OCI-LY3 (cell line): ENCODE results near the gene PRR12.

ENCODE experiments used
- H2AFZ ChIP-seq: fragments of 200-600, 300-600 bp; shearing (Covaris generic); 2 replicates; pipeline ENCODE4 v1.6.0; 2014; ENCODE audit warnings: antibody characterized with exemption, low read depth, low read length
- H3K27ac ChIP-seq: fragments of 200-600, 300-600 bp; sonication (generic); 2 replicates; pipeline ENCODE4 v1.5.1; 2014; ENCODE audit warnings: mild to moderate bottlenecking, low read length, moderate library complexity, mixed read lengths
- H3K27me3 ChIP-seq: fragments of 200-600, 300-600 bp; sonication (generic); 2 replicates; pipeline ENCODE4 v1.6.1; 2014; ENCODE audit warnings: low read depth, low read length, mixed read lengths
- H3K36me3 ChIP-seq: fragments of 200-600, 300-600 bp; sonication (generic); replicated peaks from 2 replicates; pipeline ENCODE3; 2014; ENCODE audit warnings: low read depth, low read length, mixed read lengths
- H3K4me1 ChIP-seq: fragments of 300-600, 200-600 bp; sonication (generic); 2 replicates; pipeline ENCODE4 v1.6.1; 2014; ENCODE audit warnings: low read length, mixed read lengths
- H3K4me2 ChIP-seq: fragments of 200-600, 300-600 bp; sonication (generic); 2 replicates; pipeline ENCODE4 v1.6.1; 2014; ENCODE audit warnings: low read length, mixed read lengths
- H3K4me3 ChIP-seq: fragments of 300-600, 200-600 bp; sonication (generic); 2 replicates; pipeline ENCODE4 v1.5.1; 2014; ENCODE audit warnings: antibody characterized with exemption, mild to moderate bottlenecking, low read length, moderate library complexity
- H3K79me2 ChIP-seq: fragments of 300-600, 200-600 bp; shearing (Covaris generic); 2 replicates; pipeline ENCODE4 v1.6.1; 2014; ENCODE audit warnings: mild to moderate bottlenecking, low read length, mixed read lengths
- H3K9ac ChIP-seq: fragments of 300-600, 200-600 bp; shearing (Covaris generic); 2 replicates; pipeline ENCODE4 v1.6.0; 2014; ENCODE audit warnings: mild to moderate bottlenecking, low read length, moderate library complexity
- H3K9me3 ChIP-seq: fragments of 200-600, 300-600 bp; shearing (Covaris generic); 2 replicates; pipeline ENCODE4 v1.6.1; 2014; ENCODE audit warnings: low read length, mixed read lengths; ENCODE audit not compliant: insufficient read depth
- H4K20me1 ChIP-seq: fragments of 200-600, 300-600 bp; sonication (generic); 2 replicates; pipeline ENCODE4 v1.6.1; 2016; ENCODE audit warnings: low read length, mixed read lengths; ENCODE audit not compliant: insufficient read depth
- EZH2phosphoT487 ChIP-seq: fragments of 200-600 bp; shearing (Covaris generic); IDR thresholded peaks from 2 replicates; pipeline ENCODE4 v1.6.1; 2018; ENCODE audit warnings: antibody characterized with exemption, mixed run types, low read depth
- TF ChIP-seq, protein P1 (sequence below): fragments of 200-600, 300-600 bp; sonication (generic); IDR thresholded peaks from 2 replicates; pipeline ENCODE4 v1.5.1; 2014; ENCODE audit warnings: antibody characterized with exemption, low read length, low read depth

Gene PRR12

DNA sequence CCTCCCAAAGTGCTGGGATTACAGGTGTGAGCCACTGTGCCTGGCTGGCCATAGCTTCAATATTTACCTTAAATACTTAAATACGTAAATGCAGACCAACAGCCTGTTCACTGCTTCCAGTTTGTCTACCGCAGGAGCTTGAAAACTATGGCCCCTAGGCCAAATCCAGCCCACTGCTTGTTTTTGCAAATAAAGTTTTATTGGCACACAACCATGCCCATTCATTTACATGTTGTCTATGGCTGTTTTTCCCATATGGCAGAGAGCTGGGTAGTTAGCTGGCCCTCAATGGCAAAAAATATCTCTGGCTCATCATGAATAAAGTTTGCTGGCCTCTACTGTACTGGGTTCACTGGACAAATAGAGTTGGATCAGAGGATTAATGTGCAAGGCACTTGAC is 11.8 kb downstream of the PRR12 start:
- Histone ChIP-seq H3K4me1 (no peaks in the 10 kb centered on the region), H3K27ac (no peak overlapping the region), H3K4me2 (no peak overlapping the region), H3K79me2 (peaks cover 52% of the 10 kb centered on the region), H4K20me1 (peaks cover 27% of the 10 kb centered on the region), H3K9ac (no peak overlapping the region), H2AFZ (no peak overlapping the region), H3K36me3 (peaks cover 53% of the 10 kb centered on the region), H3K4me3 (no peak overlapping the region), H3K9me3 (no peaks in the 10 kb centered on the region), H3K27me3 (no peaks in the 10 kb centered on the region)
- TF ChIP-seq, protein P1, sequence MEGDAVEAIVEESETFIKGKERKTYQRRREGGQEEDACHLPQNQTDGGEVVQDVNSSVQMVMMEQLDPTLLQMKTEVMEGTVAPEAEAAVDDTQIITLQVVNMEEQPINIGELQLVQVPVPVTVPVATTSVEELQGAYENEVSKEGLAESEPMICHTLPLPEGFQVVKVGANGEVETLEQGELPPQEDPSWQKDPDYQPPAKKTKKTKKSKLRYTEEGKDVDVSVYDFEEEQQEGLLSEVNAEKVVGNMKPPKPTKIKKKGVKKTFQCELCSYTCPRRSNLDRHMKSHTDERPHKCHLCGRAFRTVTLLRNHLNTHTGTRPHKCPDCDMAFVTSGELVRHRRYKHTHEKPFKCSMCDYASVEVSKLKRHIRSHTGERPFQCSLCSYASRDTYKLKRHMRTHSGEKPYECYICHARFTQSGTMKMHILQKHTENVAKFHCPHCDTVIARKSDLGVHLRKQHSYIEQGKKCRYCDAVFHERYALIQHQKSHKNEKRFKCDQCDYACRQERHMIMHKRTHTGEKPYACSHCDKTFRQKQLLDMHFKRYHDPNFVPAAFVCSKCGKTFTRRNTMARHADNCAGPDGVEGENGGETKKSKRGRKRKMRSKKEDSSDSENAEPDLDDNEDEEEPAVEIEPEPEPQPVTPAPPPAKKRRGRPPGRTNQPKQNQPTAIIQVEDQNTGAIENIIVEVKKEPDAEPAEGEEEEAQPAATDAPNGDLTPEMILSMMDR = no peak
- TF ChIP-seq EZH2phosphoT487 = no peak

DNA sequence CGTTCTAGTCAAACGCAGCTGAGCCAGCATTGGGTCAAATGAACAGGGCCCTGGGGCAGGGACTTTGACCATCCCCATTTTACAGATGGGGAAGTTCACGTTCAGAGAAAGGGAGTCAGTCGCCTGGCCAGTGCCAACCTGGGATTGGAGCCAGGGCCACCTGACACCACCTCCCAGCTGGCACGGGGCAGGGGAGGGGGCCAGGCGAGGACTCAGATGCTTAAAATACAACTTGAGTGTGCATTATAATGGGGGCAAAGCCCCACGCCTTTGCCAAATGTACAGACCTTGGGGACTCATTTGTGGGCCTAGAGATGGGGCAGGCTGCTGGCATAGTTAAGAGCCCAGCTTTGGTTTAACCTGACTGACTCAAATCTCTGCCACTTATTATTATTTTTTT is 14.6 kb downstream of the PRR12 start:
- H3K27me3 ChIP-seq = no peaks in the 10 kb centered on the region
- H4K20me1 ChIP-seq = peaks cover 26% of the 10 kb centered on the region
- no peaks in the 10 kb centered on the region for H3K9me3 ChIP-seq
- H3K4me3 ChIP-seq = no peak overlapping the region
- H3K27ac ChIP-seq = no peak overlapping the region
- H3K79me2 ChIP-seq = peaks cover 74% of the 10 kb centered on the region
- no peaks in the 10 kb centered on the region for H3K4me1 ChIP-seq
- H3K4me2 ChIP-seq = no peak overlapping the region
- peaks cover 51% of the 10 kb centered on the region for H3K36me3 ChIP-seq
- TF ChIP-seq EZH2phosphoT487 = no peak
- TF ChIP-seq, protein P1 = no peak
- H3K9ac ChIP-seq = no peak overlapping the region
- H2AFZ ChIP-seq = no peak overlapping the region

DNA sequence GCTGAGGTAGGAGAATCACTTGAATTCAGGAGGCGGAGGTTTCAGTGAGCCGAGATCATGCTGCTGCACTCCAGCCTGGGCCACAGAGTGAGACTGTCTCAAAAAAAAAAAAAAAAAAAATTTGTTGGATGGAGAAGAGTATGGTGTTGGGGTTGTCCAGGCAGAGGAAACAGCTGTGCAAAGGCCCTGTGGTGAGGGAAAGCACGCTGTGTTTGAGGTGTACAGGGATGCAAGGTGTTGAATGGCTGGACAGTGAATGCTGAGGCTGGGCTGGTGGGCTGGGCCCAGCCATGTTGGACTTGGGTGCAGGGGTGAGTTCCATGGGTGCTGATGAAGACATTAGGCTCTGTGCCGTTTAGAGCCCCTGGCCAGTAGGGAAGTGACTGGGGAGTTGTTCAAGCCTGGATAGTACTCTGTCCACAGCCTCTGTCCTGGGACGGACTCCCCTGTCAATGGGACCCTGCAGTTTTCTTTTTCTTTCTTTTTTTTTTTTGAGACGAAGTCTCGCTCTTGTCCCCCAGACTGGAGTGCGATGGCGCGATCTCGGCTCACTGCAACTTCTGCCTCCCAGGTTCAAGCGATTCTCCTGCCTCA is 18.6 kb downstream of the PRR12 start:
- Histone ChIP-seq H4K20me1 (peaks cover 19% of the 10 kb centered on the region), H3K36me3 (peaks cover 42% of the 10 kb centered on the region), H3K4me1 (no peaks in the 10 kb centered on the region), H3K4me2 (no peak overlapping the region), H2AFZ (no peak overlapping the region), H3K4me3 (no peak overlapping the region), H3K27me3 (no peaks in the 10 kb centered on the region), H3K27ac (no peak overlapping the region), H3K9me3 (no peaks in the 10 kb centered on the region), H3K79me2 (peaks cover 76% of the 10 kb centered on the region), H3K9ac (no peak overlapping the region)
- no peak for TF ChIP-seq EZH2phosphoT487
- TF ChIP-seq, protein P1 = no peak

DNA sequence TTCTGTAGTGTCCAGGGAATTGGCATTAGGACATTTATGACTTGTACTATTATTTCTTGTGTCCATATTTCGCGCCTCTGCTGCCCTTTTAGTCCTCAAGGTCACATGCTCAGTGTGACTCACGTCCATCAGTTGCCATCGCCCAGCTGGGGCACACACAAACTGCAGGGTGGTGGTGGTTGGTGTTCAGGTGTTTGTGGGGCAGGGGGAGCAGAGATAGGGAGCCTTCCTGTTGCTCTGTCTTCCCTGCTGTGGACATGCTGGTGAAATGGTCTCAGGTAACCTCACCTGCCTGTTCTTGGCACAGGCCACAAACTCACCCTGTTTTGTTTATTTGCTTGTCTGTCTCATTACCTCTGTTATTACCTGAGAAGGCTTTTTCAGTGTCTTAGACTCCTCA is 22.4 kb downstream of the PRR12 start:
- Histone ChIP-seq H3K4me2 (no peak overlapping the region), H3K79me2 (peaks cover 47% of the 10 kb centered on the region), H3K9me3 (no peaks in the 10 kb centered on the region), H3K9ac (no peak overlapping the region), H3K36me3 (peaks cover 51% of the 10 kb centered on the region), H3K4me1 (no peaks in the 10 kb centered on the region), H2AFZ (no peak overlapping the region), H3K27ac (no peak overlapping the region), H3K27me3 (no peaks in the 10 kb centered on the region), H4K20me1 (peaks cover 11% of the 10 kb centered on the region; the same call in 1 of the 2 replicates), H3K4me3 (no peak overlapping the region)
- TF ChIP-seq, protein P1 = no peak
- no peak for TF ChIP-seq EZH2phosphoT487
